Endothelial cell of umbilical vein (primary cell): ENCODE measurements around the gene ARMCX4. TPM values are rescaled to one million over a fixed set of nuclear protein-coding genes. Genes with fewer than 3 reads are reported as not detected.
A peak's percentile ranks its signal among the peaks of the same experiment; 100 is the strongest.

Experiments
- BruUV-seq: library from RNA; stranded (reverse); fragments of 400-500 nt; replicated peaks from 2 replicates; lab custom pipeline; 2021; lab: Mats Ljungman, UMichigan
- CTCF ChIA-PET: fragments of 300-600, 350-600 bp; sonication (Branson Sonifier 250); formaldehyde crosslinking; loops from one replicate; lab custom pipeline; 2021; ENCODE audit warnings: antibody characterized with exemption, inconsistent platforms; lab: Charles Lee
- POLR2A ChIA-PET: fragments of 300-600, 350-600 bp; sonication (Branson Sonifier 250); formaldehyde crosslinking; loops from one replicate; lab custom pipeline; 2021; ENCODE audit warnings: antibody characterized with exemption, inconsistent platforms; lab: Charles Lee
- DNase-seq: peaks from one replicate; pipeline ENCODE4 v3.0.0-alpha.2; 2011; ENCODE audit warnings: low read depth, low spot score
- FAIRE-seq: peaks from 2 replicates; lab custom pipeline; 2011; peaks lifted over from hg19 to GRCh38; lab: Jason Lieb, UNC
- H2AFZ ChIP-seq: 2 replicates; pipeline ENCODE4 v1.6.0; 2012; ENCODE audit warnings: low read depth, low read length, control low read depth, inconsistent platforms
- H3K27ac ChIP-seq: 2 replicates; pipeline ENCODE4 v1.5.1; 2011; ENCODE audit warnings: low read depth, mild to moderate bottlenecking, control low read depth, low read length, moderate library complexity; ENCODE audit not compliant: insufficient read depth
- H3K27me3 ChIP-seq, 2 experiments: 2 replicates each; pipeline versions ENCODE4 v1.6.0 to v1.6.1; 2011; ENCODE audit warnings: low read length in 2 of 2, mixed read lengths in 1 of 2; ENCODE audit not compliant: control insufficient read depth in 2 of 2, insufficient read depth in 2 of 2
- H3K36me3 ChIP-seq, 2 experiments: 2 replicates in 1 of 2; 3 replicates in 1 of 2; pipeline ENCODE4 v1.5.1; 2011; ENCODE audit warnings: low read length in 2 of 2, mild to moderate bottlenecking in 1 of 2, moderate library complexity in 1 of 2; ENCODE audit not compliant: control insufficient read depth in 2 of 2, insufficient read depth in 2 of 2; ENCODE audit errors: extremely low read depth in 1 of 2
- H3K4me1 ChIP-seq: 3 replicates; pipeline ENCODE4 v1.5.1; 2011; ENCODE audit warnings: mild to moderate bottlenecking, low read length; ENCODE audit not compliant: control insufficient read depth, insufficient read depth; ENCODE audit errors: extremely low read depth
- H3K4me2 ChIP-seq: 2 replicates; pipeline ENCODE4 v1.6.1; 2011; ENCODE audit warnings: low read length, control low read depth, mixed read lengths; ENCODE audit not compliant: insufficient read depth
- H3K4me3 ChIP-seq, 3 experiments: fragments of 200-600 bp in 1 of 3; sonication (generic), shearing (Covaris generic) in 1 of 3; replicated peaks in 1 of 3; 2 replicates each; pipeline ENCODE4 v1.5.1; 2011 to 2016; ENCODE audit warnings: control low read depth in 3 of 3, low read length in 3 of 3, mild to moderate bottlenecking in 2 of 3, inconsistent platforms in 1 of 3, low read depth in 1 of 3, moderate library complexity in 1 of 3; ENCODE audit not compliant: insufficient read depth in 1 of 3
- H3K79me2 ChIP-seq: 2 replicates; pipeline ENCODE4 v1.6.0; 2012; ENCODE audit warnings: low read length, inconsistent platforms; ENCODE audit not compliant: control insufficient read depth, insufficient read depth
- H3K9ac ChIP-seq: replicated peaks from 2 replicates; pipeline ENCODE3; 2011; ENCODE audit warnings: low read length, control low read depth; ENCODE audit not compliant: insufficient read depth; ENCODE audit errors: extremely low read depth
- H3K9me1 ChIP-seq: replicated peaks from 3 replicates; pipeline ENCODE4 v1.6.0; 2011; ENCODE audit warnings: mild to moderate bottlenecking, low read length; ENCODE audit not compliant: control insufficient read depth, insufficient read depth; ENCODE audit errors: extremely low read depth
- H3K9me3 ChIP-seq: replicated peaks from 2 replicates; pipeline ENCODE4 v1.5.1; 2012; ENCODE audit warnings: low read length, inconsistent platforms; ENCODE audit not compliant: control insufficient read depth, insufficient read depth
- H4K20me1 ChIP-seq: replicated peaks from 2 replicates; pipeline ENCODE3; 2011; ENCODE audit warnings: mild to moderate bottlenecking, low read length; ENCODE audit not compliant: control insufficient read depth, insufficient read depth; ENCODE audit errors: extremely low read depth
- CTCF ChIP-seq, 2 donors: IDR thresholded peaks; 1 replicate in 1 of 2; 2 replicates in 1 of 2; pipeline ENCODE4 v1.5.1; 2011; ENCODE audit warnings: low read length in 2 of 2, mild to moderate bottlenecking in 2 of 2, moderate library complexity in 2 of 2, control low read depth in 1 of 2, inconsistent platforms in 1 of 2, low read depth in 1 of 2; ENCODE audit not compliant: insufficient read depth in 1 of 2; ENCODE audit errors: extremely low read depth in 1 of 2
- EZH2 ChIP-seq: IDR thresholded peaks from 2 replicates; pipeline ENCODE4 v1.6.1; 2012; ENCODE audit warnings: borderline replicate concordance, low read depth, mild to moderate bottlenecking, moderate library complexity, low read length, inconsistent platforms; ENCODE audit not compliant: severe bottlenecking
- FOS ChIP-seq: IDR thresholded peaks from 2 replicates; pipeline ENCODE4 v1.6.1; 2011; ENCODE audit warnings: mild to moderate bottlenecking, low read length, moderate library complexity, borderline replicate concordance; ENCODE audit not compliant: insufficient read depth
- GATA2 ChIP-seq: IDR thresholded peaks from 2 replicates; pipeline ENCODE4 v1.7.0; 2011; ENCODE audit warnings: low read depth, mild to moderate bottlenecking, moderate library complexity, mixed read lengths, low read length; ENCODE audit not compliant: insufficient read length, insufficient read depth
- JUN ChIP-seq: IDR thresholded peaks from 2 replicates; pipeline ENCODE4 v1.6.1; 2011; ENCODE audit warnings: borderline replicate concordance, low read depth; ENCODE audit not compliant: insufficient read length, insufficient read depth
- MAX ChIP-seq: IDR thresholded peaks from 2 replicates; pipeline ENCODE4 v1.6.1; 2011; ENCODE audit not compliant: insufficient read depth, insufficient read length
- MYC ChIP-seq: IDR thresholded peaks from one replicate; pipeline ENCODE4 v1.6.1; 2011; ENCODE audit warnings: mild to moderate bottlenecking, low read depth, low read length
- POLR2A ChIP-seq: IDR thresholded peaks from 2 replicates; pipeline ENCODE4 v1.6.1; 2012; ENCODE audit warnings: low read depth, mild to moderate bottlenecking, control low read depth, low read length
- POLR2AphosphoS5 ChIP-seq: IDR thresholded peaks from 2 replicates; pipeline ENCODE4 v1.6.1; 2012; ENCODE audit warnings: low read depth, mild to moderate bottlenecking, control low read depth, low read length, moderate library complexity; ENCODE audit not compliant: insufficient read depth
- dilution Hi-C: fragments of 300-500 bp; cut with MboI; formaldehyde crosslinking; loops from one replicate; pipeline ENCODE4 v1.15.0; 2019; ENCODE audit warnings: low sequenced_read_pairs; ENCODE audit not compliant: extremely low pct_ligation_motif_present
- intact Hi-C: fragments of 100-400 bp; cut with micrococcal nuclease; formaldehyde crosslinking; loops from one replicate; pipeline ENCODE4 v1.10.0; 2022
- polyA plus RNA-seq, 4 experiments: library from polyadenylated mRNA; depleted of rRNA in 3 of 4; stranded (reverse) in 3 of 4; unstranded in 1 of 4; fragments of >200 nt; gene quantifications; 2 replicates each; pipeline versions ENCODE4 v1.2.1 to v1.2.3, GENCODE V29; 2011 to 2012; ENCODE audit warnings: missing spikeins in 1 of 4
- total RNA-seq: library from RNA; stranded (reverse); gene quantifications from 2 replicates; pipeline ENCODE4 v1.2.3, GENCODE V29; 2021

ARMCX4 gene
- total and polyA plus RNA-seq, 2 donors (not counting 3 experiments of a cell fraction or from before 2014, with no cell fraction given): 4.7 to 19.9 TPM

- Histone ChIP-seq H3K9me3 (no peaks in the 10 kb centered on the region), H3K9ac (no peak overlapping the region), H3K4me3 (no peak overlapping the region), H3K4me2 (peak overlapping the region; percentile 24), H3K4me1 (peaks cover 2% of the 10 kb centered on the region), H3K27ac (peak overlapping the region; percentile 7), H4K20me1 (no peaks in the 10 kb centered on the region), H2AFZ (no peak overlapping the region), H3K79me2 (no peaks in the 10 kb centered on the region), H3K9me1 (no peaks in the 10 kb centered on the region), H3K27me3 (no peaks in the 10 kb centered on the region), H3K36me3 (no peaks in the 10 kb centered on the region)
- no TSS peak for BruUV-seq
- intact Hi-C loops: no loop called here
- no peak for FAIRE-seq
- DNase-seq: peak; percentile 20
- TF ChIP-seq POLR2A: no peak
- peak; percentile 2 for TF ChIP-seq JUN
- dilution Hi-C loops: no loop called here
- CTCF ChIA-PET: no interaction called here
- POLR2A ChIA-PET: no interaction called here
These were observed 6.9 kb upstream of the ARMCX4 start for GRCh38 chrX:101478366-101478765.

- POLR2A ChIA-PET: no interaction called here
These were observed 3.0 kb upstream of the ARMCX4 start for GRCh38 chrX:101482296-101482695.

More at GRCh38 chrX:101482296-101482695, 3.0 kb upstream of the ARMCX4 start:
- Histone ChIP-seq H3K36me3 (no peaks in the 10 kb centered on the region), H3K4me1 (peaks cover 2% of the 10 kb centered on the region), H3K9me1 (no peaks in the 10 kb centered on the region), H2AFZ (no peak overlapping the region), H3K4me3 (no peak overlapping the region), H3K79me2 (no peaks in the 10 kb centered on the region), H3K4me2 (no peak overlapping the region), H3K27ac (no peak overlapping the region), H4K20me1 (no peaks in the 10 kb centered on the region), H3K27me3 (no peaks in the 10 kb centered on the region), H3K9me3 (no peaks in the 10 kb centered on the region), H3K9ac (no peak overlapping the region)
- CTCF ChIA-PET: no interaction called here
- BruUV-seq: no TSS peak
- intact Hi-C loops (no loop called here), dilution Hi-C loops (no loop called here)
- DNase-seq: no peak
- TF ChIP-seq MAX (no peak), CTCF (IDR thresholded peaks at IDR 0.05; ENCODE audit: extremely low read depth in 1 of 2, insufficient read depth in 1 of 2, low read depth in 1 of 2, low read length in 2 of 2) (no peak), EZH2 (no peak), JUN (no peak), FOS (no peak), GATA2 (no peak), MYC (no peak), POLR2AphosphoS5 (no peak), POLR2A (no peak)
- FAIRE-seq: no peak
